PFSK-1 (cell line): ENCODE data around the gene CHD5.

ENCODE experiments used
- FOXP2 ChIP-seq: optimal IDR thresholded peaks from 2 replicates; pipeline ENCODE3; 2011; ENCODE audit warnings: borderline replicate concordance, control low read depth, inconsistent platforms; ENCODE audit not compliant: insufficient read depth; ENCODE audit errors: extremely low read length, extremely low read depth
- POLR2AphosphoS5 ChIP-seq: IDR thresholded peaks from 2 replicates; pipeline ENCODE4 v1.6.1; 2012; ENCODE audit warnings: low read depth, mild to moderate bottlenecking, control low read depth, low read length, moderate library complexity
- SIN3A ChIP-seq: IDR thresholded peaks from 2 replicates; pipeline ENCODE4 v1.6.1; 2012; ENCODE audit warnings: mild to moderate bottlenecking, low read length, moderate library complexity, borderline replicate concordance; ENCODE audit not compliant: insufficient read depth
- TAF1 ChIP-seq: IDR thresholded peaks from 2 replicates; pipeline ENCODE4 v1.6.1; 2012; ENCODE audit warnings: low read length, control low read depth, borderline replicate concordance; ENCODE audit not compliant: insufficient read depth
- TF ChIP-seq, protein P1 (sequence below), 2 experiments: IDR thresholded peaks; 2 replicates each; pipeline versions ENCODE4 v1.6.1 to v1.8.0; 2011 to 2012; ENCODE audit warnings: low read depth in 2 of 2, low read length in 2 of 2, control low read depth in 1 of 2, inconsistent platforms in 1 of 2, mild to moderate bottlenecking in 1 of 2, moderate library complexity in 1 of 2; ENCODE audit not compliant: insufficient read depth in 1 of 2

The CHD5 gene

DNA sequence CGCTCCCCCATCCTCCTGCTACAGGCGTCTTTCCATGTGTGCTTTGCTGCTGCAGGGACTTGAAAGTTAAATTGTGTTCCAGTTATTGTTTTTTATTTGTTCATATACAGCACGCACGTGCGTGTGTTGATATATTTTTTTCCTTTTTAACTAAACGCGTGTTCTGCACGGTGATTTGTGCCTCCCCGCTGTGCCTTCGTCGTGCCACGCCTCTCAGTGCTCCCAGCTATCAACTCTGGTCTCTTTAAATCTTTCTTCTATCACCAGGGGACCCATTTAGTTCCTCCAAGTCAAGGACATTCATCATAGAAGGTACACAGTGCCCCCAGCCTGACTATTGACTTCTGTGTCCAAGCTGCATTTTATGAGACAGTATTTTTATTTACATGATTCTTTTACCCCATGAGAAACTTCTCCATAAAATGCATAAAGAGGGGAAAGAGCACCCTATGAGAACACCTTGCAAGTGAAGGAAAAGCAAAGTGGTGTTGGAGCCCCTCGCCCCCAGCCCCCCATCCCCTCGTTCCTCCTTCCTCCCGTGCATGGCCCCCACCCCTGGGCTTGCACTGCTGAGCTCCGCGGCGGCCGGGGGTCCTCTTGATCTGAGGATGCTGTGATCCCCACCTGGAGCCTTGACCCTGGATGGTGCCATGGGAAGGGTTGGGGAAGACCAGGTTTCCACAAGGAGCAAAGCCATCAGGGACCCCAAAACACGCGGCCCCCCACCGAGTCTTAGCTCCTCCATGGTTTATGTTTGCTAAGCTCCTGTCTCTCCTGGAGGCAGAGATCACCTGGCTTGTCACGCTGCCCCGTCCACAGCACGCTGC is 88.9 kb downstream of the CHD5 start:
- TF ChIP-seq POLR2AphosphoS5 (no peak), TAF1 (no peak), SIN3A (no peak), FOXP2 (no peak)
- TF ChIP-seq, protein P1, sequence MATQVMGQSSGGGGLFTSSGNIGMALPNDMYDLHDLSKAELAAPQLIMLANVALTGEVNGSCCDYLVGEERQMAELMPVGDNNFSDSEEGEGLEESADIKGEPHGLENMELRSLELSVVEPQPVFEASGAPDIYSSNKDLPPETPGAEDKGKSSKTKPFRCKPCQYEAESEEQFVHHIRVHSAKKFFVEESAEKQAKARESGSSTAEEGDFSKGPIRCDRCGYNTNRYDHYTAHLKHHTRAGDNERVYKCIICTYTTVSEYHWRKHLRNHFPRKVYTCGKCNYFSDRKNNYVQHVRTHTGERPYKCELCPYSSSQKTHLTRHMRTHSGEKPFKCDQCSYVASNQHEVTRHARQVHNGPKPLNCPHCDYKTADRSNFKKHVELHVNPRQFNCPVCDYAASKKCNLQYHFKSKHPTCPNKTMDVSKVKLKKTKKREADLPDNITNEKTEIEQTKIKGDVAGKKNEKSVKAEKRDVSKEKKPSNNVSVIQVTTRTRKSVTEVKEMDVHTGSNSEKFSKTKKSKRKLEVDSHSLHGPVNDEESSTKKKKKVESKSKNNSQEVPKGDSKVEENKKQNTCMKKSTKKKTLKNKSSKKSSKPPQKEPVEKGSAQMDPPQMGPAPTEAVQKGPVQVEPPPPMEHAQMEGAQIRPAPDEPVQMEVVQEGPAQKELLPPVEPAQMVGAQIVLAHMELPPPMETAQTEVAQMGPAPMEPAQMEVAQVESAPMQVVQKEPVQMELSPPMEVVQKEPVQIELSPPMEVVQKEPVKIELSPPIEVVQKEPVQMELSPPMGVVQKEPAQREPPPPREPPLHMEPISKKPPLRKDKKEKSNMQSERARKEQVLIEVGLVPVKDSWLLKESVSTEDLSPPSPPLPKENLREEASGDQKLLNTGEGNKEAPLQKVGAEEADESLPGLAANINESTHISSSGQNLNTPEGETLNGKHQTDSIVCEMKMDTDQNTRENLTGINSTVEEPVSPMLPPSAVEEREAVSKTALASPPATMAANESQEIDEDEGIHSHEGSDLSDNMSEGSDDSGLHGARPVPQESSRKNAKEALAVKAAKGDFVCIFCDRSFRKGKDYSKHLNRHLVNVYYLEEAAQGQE (IDR thresholded peaks at IDR 0.05; ENCODE audit: insufficient read depth in 1 of 2, low read depth in 2 of 2, low read length in 2 of 2), result no peak

DNA sequence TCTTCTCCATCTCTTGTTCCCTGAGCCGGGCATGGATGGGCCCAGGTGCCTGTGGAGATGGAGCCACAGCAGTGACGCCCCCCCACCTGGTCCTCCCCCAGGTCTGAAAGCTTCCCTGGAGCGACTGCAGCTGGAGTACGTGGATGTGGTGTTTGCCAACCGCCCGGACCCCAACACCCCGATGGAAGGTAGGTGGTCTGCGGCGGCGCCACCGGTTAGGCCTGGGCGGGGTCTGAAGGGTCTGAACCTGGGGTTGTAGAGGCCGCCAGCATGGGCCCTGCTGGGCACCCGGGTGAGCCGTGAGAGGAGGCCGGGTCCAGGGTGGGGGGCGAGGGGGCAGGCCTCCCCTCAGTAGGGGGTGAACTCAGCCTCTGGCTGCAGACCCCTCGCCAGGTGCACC is 89.8 kb downstream of the CHD5 start:
- no peak for TF ChIP-seq TAF1
- TF ChIP-seq, protein P1 (IDR thresholded peaks at IDR 0.05; ENCODE audit: insufficient read depth in 1 of 2, low read depth in 2 of 2, low read length in 2 of 2), result no peak

DNA sequence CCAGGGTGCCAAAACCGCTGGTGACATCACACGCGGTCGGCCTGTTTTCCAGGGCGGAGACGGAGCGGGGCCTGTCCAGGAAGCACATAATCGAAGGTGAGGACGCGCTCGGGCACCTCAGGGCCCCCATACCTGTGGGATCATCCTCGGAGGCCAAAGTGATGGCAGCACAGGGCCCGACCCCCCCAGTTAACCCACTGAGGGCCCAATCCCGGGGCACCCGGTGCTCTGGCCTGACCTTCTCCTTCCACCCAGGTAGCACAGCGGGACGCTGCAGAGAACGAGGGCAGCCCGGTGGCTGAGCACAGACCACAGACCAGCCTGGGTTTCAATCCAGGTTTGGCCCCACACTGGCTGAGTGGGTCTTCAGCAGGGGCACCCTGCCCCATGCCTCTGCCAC is 91.2 kb downstream of the CHD5 start:
- TF ChIP-seq TAF1 (no peak), FOXP2 (no peak)

DNA sequence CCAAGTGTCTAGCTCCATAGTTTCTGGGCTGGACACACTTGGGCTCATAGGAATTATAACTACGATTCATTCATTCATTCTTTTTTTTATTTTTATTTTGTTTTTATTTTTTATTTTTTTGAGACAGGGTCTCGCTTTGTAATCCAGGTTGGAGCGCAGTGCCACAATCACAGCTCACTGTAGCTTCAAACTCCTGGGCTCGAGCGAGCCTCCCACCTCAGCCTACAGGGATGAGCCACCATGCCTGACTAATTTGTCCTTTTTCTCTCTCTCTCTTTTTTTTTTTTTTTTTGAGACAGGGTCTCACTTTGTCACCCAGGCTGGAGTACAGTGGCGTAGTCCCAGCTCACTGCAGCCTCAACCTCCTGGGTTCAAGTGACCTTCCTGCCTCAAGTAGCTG is 92.2 kb downstream of the CHD5 start:
- TF ChIP-seq, protein P1 (IDR thresholded peaks at IDR 0.05; ENCODE audit: insufficient read depth in 1 of 2, low read depth in 2 of 2, low read length in 2 of 2), result no peak
- TF ChIP-seq FOXP2 (no peak), TAF1 (no peak), SIN3A (no peak), POLR2AphosphoS5 (no peak)

DNA sequence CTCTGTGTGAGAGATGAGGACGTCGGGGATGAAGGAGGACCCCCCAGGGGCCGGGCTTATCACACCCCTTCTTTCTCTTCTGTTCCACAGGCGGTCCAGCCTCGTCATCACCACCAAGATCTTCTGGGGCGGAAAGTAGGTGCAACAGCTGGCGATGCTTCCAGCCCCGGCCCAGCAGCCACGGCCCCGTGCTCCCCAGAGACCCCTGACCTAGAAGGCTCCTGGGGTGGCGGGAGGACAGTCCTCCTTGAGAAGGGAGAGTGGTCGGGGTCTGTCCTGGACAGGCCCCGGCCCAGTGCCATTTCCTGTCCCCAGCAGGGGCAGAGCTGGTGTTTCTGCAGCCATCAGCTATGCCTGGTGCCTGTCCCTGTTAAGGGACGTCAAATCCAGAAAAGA is 92.7 kb downstream of the CHD5 start:
- TF ChIP-seq, protein P1 (IDR thresholded peaks at IDR 0.05; ENCODE audit: insufficient read depth in 1 of 2, low read depth in 2 of 2, low read length in 2 of 2), result no peak
- TF ChIP-seq SIN3A, result no peak
- TF ChIP-seq POLR2AphosphoS5, result no peak
- TF ChIP-seq TAF1, result no peak
- no peak for TF ChIP-seq FOXP2
